GM12872 (cell line): ENCODE data around the gene AMPD3.
A peak's percentile ranks its signal among the peaks of the same experiment; 100 is the strongest.

Experiments
- TF ChIP-seq, protein P1 (sequence below): IDR thresholded peaks from 3 replicates; pipeline ENCODE4 v1.5.1; 2011; ENCODE audit warnings: low read depth, mild to moderate bottlenecking, low read length, moderate library complexity; ENCODE audit not compliant: insufficient read depth

The AMPD3 gene

DNA sequence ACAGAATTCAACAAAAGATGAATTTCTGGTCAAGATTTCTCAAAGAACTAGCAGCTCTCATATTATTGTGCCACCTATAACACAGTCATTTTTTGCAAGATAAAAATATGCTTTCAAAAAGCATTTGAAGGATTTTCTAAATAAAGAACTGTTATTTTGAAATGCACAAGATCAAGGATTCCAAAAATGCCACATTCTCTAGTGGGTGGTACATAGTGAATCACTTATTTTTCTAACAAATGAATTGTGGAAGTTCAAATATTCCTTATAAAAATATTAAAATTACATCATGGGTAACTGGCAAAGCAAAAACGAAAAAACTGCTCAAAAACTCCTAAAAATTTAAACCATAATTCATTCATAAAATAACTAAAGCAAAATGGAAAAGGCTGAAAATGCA lies 83.9 kb downstream of the AMPD3 start:
- TF ChIP-seq, protein P1, sequence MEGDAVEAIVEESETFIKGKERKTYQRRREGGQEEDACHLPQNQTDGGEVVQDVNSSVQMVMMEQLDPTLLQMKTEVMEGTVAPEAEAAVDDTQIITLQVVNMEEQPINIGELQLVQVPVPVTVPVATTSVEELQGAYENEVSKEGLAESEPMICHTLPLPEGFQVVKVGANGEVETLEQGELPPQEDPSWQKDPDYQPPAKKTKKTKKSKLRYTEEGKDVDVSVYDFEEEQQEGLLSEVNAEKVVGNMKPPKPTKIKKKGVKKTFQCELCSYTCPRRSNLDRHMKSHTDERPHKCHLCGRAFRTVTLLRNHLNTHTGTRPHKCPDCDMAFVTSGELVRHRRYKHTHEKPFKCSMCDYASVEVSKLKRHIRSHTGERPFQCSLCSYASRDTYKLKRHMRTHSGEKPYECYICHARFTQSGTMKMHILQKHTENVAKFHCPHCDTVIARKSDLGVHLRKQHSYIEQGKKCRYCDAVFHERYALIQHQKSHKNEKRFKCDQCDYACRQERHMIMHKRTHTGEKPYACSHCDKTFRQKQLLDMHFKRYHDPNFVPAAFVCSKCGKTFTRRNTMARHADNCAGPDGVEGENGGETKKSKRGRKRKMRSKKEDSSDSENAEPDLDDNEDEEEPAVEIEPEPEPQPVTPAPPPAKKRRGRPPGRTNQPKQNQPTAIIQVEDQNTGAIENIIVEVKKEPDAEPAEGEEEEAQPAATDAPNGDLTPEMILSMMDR: no peak

DNA sequence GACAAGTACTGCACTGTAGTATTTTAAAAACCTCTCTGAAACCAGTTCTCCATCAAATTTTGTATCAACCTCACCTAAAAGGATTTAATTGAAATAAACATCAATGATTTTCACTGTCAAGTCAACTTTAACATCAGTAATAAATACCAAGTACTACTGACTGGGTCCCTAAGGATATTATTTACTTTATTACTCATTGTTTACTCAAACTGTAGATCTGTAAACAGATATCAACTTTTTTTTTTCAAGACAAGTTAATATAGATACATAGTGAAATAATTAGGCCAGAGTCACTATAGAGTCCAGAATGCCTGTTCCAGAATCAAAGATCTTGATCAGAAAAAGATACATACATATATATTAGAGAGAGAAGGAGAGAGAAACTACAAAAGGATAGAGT lies 84.3 kb downstream of the AMPD3 start:
- TF ChIP-seq, protein P1: no peak

DNA sequence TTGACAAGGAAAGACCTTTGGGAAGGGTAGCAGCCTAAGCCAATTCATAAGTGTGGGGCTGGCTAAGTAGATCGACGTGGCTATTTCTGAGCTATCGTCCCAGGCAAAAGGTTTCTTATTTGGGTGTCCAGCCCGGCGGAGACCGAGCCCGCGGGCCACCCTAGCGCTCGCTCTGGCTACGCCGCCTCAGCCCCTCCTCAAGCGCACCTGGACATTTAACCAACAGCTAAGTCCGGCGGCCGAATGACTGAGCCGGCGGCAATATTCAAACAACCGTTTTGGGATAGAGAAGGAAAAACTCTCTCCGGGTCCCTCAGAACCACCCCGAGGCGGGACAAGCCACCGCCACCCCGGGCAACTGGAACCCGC lies 85.5 kb downstream of the AMPD3 start:
- TF ChIP-seq, protein P1: no peak

DNA sequence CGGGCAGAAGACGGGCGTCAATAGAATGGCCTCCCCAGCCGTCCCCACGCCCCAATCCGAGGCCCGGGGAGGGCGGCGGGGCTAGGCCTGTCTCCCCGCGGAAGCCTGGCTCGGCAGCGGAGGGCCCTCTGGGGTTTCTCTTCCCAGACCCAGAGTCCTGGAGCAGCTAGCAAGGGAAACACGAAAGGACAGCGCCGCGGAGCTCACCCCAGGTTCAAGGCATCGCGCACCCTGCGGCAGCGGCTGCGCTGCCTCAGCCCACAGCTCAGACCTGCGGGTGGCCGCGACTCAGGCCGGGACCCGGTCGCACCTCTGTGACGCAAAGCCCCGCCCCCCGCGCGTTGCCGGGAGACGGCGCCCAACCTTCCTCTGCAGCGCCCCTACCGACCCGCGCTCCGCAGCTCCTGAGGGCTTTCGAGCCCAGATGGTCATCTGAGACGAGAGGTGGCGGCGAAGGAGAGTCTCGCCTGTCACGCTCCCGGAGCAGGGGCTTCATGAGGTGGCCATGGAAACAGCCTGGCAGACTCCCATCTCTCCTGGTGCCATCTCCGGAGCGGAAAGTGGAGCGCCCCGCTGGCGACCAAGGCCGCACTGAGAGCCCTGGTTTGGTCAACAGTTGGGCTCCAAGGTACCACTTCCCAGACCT lies 86.0 kb downstream of the AMPD3 start, which contains the start of gene RNF141:
RNF141 (minus strand) TSS at position 273 of the 646 bp plus-strand sequence. CDS start 7,029 bp downstream, outside the sequence.
- TF ChIP-seq, protein P1: peak; percentile 86

DNA sequence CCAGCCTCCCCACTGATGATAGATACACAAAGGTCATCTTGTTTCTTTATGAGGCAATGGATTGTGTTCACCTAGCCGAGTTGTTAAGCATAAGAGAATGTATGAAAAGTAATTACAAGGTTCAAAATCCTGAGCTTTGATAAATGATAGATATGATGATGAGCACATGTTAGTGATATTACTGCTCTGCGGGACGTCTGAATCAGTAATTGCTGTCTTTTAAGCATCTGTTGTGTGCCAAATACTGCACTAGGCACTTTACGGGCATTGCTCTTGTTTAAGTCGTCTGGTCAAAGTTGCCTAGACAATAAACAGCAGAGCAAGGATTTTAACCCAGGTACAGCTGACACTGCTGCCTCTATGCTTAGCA lies 86.5 kb downstream of the AMPD3 start:
- TF ChIP-seq, protein P1: no peak

DNA sequence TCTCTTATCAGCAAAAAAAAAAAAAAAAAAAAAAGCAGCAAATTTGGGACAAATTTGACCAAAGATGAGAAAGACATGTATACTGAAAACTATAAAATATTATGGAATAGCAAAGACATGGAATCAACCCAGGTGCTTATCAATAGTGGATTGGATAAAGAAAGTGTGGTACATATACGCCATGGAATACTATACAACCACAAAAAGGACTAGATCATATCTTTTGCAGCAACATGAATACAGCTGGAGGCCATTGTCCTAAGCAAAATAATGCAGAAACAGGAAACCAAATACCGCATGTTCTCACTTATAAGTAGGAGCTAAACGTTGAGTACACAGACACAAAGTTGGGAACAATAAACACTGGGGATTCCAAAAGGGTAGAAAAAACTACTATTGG lies 87.7 kb downstream of the AMPD3 start:
- TF ChIP-seq, protein P1: no peak

DNA sequence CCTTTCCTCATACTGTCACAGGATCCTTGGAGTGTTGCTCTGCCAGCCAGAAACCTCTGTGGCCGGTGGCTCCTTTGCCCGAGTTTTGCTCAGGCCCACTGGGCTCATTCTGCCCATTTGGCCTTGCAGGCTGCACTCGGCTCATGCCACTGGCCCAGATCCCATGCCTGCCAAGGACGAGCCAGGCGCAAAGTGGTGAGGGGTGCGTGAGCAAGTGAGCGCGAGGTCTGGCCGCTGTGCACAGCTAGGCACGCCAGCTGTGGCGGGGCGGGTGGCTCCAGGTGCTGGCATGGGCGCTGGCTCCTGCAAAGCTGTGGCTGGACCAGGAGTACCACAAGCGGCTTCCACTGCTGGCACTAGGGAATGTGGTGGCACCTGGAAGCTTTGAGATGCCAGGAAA lies 88.7 kb downstream of the AMPD3 start:
- TF ChIP-seq, protein P1: no peak
